H1 (cell line): ENCODE data around the gene WDR76. TPM values are rescaled to one million over a fixed set of nuclear protein-coding genes. Genes with fewer than 3 reads are reported as not detected.

Experiments used
- CTCF ChIA-PET: fragments of 300-600 bp; sonication (Branson Sonifier 250); formaldehyde crosslinking; loops from one replicate; lab custom pipeline; 2021; ENCODE audit not compliant: partially characterized antibody; lab: Charles Lee
- POLR2A ChIA-PET: fragments of 300-600 bp; sonication (Branson Sonifier 250); formaldehyde crosslinking; loops from one replicate; lab custom pipeline; 2021; ENCODE audit warnings: inconsistent platforms; ENCODE audit not compliant: partially characterized antibody; lab: Charles Lee
- DNase-seq, 2 experiments: peaks; one replicate each; pipeline versions ENCODE4 v3.0.0 to v3.0.0-alpha.2; 2010 to 2022; ENCODE audit warnings: low spot score in 2 of 2, low read depth in 1 of 2, mixed read lengths in 1 of 2
- FAIRE-seq: peaks from 2 replicates; lab custom pipeline; 2011; peaks lifted over from hg19 to GRCh38; lab: Jason Lieb, UNC
- H2AFZ ChIP-seq: 2 replicates; pipeline ENCODE4 v1.8.1; 2012; ENCODE audit warnings: low read length, inconsistent platforms
- H2AK5ac ChIP-seq: 2 replicates; pipeline ENCODE4 v1.6.1; 2013; ENCODE audit warnings: low read depth, low read length
- H2BK120ac ChIP-seq: replicated peaks from 2 replicates; pipeline ENCODE3; 2013; ENCODE audit warnings: low read depth, low read length, inconsistent platforms
- H2BK12ac ChIP-seq: 2 replicates; pipeline ENCODE4 v1.6.1; 2013; ENCODE audit warnings: low read depth, low read length
- H2BK15ac ChIP-seq: 2 replicates; pipeline ENCODE4 v1.6.1; 2013; ENCODE audit warnings: low read length
- H2BK20ac ChIP-seq: 2 replicates; pipeline ENCODE4 v1.6.1; 2013; ENCODE audit warnings: low read length
- H2BK5ac ChIP-seq: 2 replicates; pipeline ENCODE4 v1.6.1; 2013; ENCODE audit warnings: low read depth, low read length
- H3K14ac ChIP-seq: 2 replicates; pipeline ENCODE4 v1.6.1; 2013; ENCODE audit warnings: inconsistent platforms; ENCODE audit not compliant: insufficient read length
- H3K18ac ChIP-seq: 2 replicates; pipeline ENCODE4 v1.6.1; 2013; ENCODE audit warnings: low read length; ENCODE audit errors: extremely low read depth
- H3K23ac ChIP-seq: 2 replicates; pipeline ENCODE4 v1.6.1; 2013; ENCODE audit warnings: inconsistent platforms; ENCODE audit not compliant: insufficient read length
- H3K23me2 ChIP-seq: 2 replicates; pipeline ENCODE4 v1.6.1; 2013; ENCODE audit warnings: low read depth, low read length
- H3K27ac ChIP-seq: 2 replicates; pipeline ENCODE4 v1.6.1; 2011; ENCODE audit warnings: low read depth, low read length, inconsistent platforms
- H3K27me3 ChIP-seq, 4 experiments: replicated peaks in 1 of 4; 1 replicate in 1 of 4; 2 replicates in 3 of 4; pipeline versions ENCODE4 v1.6.1 to v1.8.1; 2011 to 2013; ENCODE audit warnings: low read length in 3 of 4, mild to moderate bottlenecking in 3 of 4, inconsistent platforms in 2 of 4, mixed read lengths in 2 of 4, moderate library complexity in 1 of 4; ENCODE audit not compliant: control insufficient read depth in 3 of 4, insufficient read depth in 3 of 4; ENCODE audit errors: extremely low read depth in 1 of 4
- H3K36me3 ChIP-seq, 4 experiments: 2 replicates each; pipeline versions ENCODE4 v1.6.1 to v1.8.1; 2011 to 2013; ENCODE audit warnings: mild to moderate bottlenecking in 4 of 4, low read length in 3 of 4, moderate library complexity in 2 of 4, control low read depth in 1 of 4, inconsistent platforms in 1 of 4; ENCODE audit not compliant: insufficient read depth in 4 of 4, control insufficient read depth in 2 of 4
- H3K4ac ChIP-seq: replicated peaks from 2 replicates; pipeline ENCODE3; 2013; ENCODE audit warnings: low read length, low read depth, mixed read lengths, inconsistent platforms; ENCODE audit not compliant: insufficient read length
- H3K4me1 ChIP-seq, 4 experiments: replicated peaks in 1 of 4; 1 replicate in 1 of 4; 2 replicates in 3 of 4; pipeline versions ENCODE4 v1.6.1 to v1.8.1; 2011 to 2013; ENCODE audit warnings: low read length in 3 of 4, inconsistent platforms in 2 of 4, mixed read lengths in 1 of 4; ENCODE audit not compliant: insufficient read depth in 4 of 4, control insufficient read depth in 3 of 4
- H3K4me2 ChIP-seq, 2 experiments: 2 replicates each; pipeline versions ENCODE4 v1.6.1 to v1.8.1; 2011 to 2013; ENCODE audit warnings: low read depth in 2 of 2, low read length in 2 of 2, control low read depth in 1 of 2, inconsistent platforms in 1 of 2, mild to moderate bottlenecking in 1 of 2; ENCODE audit not compliant: insufficient read depth in 1 of 2
- H3K4me3 ChIP-seq, 4 experiments: fragments of 200-600, 300-600 bp in 1 of 4; sonication (generic), shearing (Covaris generic), sonication (Bioruptor Twin) in 1 of 4; 2 replicates each; pipeline versions ENCODE4 v1.5.1 to v1.8.1; 2011 to 2016; ENCODE audit warnings: low read length in 4 of 4, low read depth in 3 of 4, control low read depth in 2 of 4, inconsistent platforms in 2 of 4, mild to moderate bottlenecking in 2 of 4, mixed read lengths in 1 of 4, moderate library complexity in 1 of 4; ENCODE audit not compliant: insufficient read depth in 2 of 4; ENCODE audit errors: extremely low read depth in 1 of 4
- H3K56ac ChIP-seq: replicated peaks from 2 replicates; pipeline ENCODE3; 2013; ENCODE audit warnings: low read depth, mild to moderate bottlenecking, mixed read lengths, low read length, inconsistent platforms; ENCODE audit not compliant: insufficient read length
- H3K79me1 ChIP-seq: 2 replicates; pipeline ENCODE4 v1.6.1; 2013; ENCODE audit warnings: low read depth, low read length, control low read depth
- H3K79me2 ChIP-seq, 2 experiments: 2 replicates each; pipeline versions ENCODE4 v1.6.1 to v1.8.1; 2012 to 2013; ENCODE audit warnings: low read length in 2 of 2, mild to moderate bottlenecking in 2 of 2, inconsistent platforms in 1 of 2; ENCODE audit not compliant: insufficient read depth in 2 of 2, control insufficient read depth in 1 of 2
- H3K9ac ChIP-seq, 4 experiments: replicated peaks in 1 of 4; 1 replicate in 1 of 4; 2 replicates in 3 of 4; pipeline versions ENCODE4 v1.6.1 to v1.8.1; 2011 to 2013; ENCODE audit warnings: low read depth in 3 of 4, low read length in 3 of 4, control low read depth in 2 of 4, mild to moderate bottlenecking in 2 of 4, moderate library complexity in 2 of 4, inconsistent platforms in 1 of 4; ENCODE audit errors: extremely low read depth in 1 of 4
- H3K9me3 ChIP-seq, 2 experiments: 2 replicates each; pipeline versions ENCODE4 v1.6.1 to v1.8.1; 2012 to 2013; ENCODE audit warnings: mild to moderate bottlenecking in 2 of 2, moderate library complexity in 2 of 2, control low read depth in 1 of 2, inconsistent platforms in 1 of 2, low read depth in 1 of 2, low read length in 1 of 2, mixed read lengths in 1 of 2; ENCODE audit not compliant: insufficient read depth in 2 of 2
- H4K20me1 ChIP-seq, 2 experiments: replicated peaks in 1 of 2; 2 replicates each; pipeline versions ENCODE3 to v1.8.1; 2011 to 2013; ENCODE audit warnings: inconsistent platforms in 2 of 2, low read length in 2 of 2, mild to moderate bottlenecking in 1 of 2; ENCODE audit not compliant: insufficient read depth in 2 of 2, control insufficient read depth in 1 of 2
- H4K5ac ChIP-seq: 2 replicates; pipeline ENCODE4 v1.6.1; 2013; ENCODE audit warnings: low read length, low read depth, mixed read lengths, inconsistent platforms; ENCODE audit not compliant: insufficient read length
- H4K8ac ChIP-seq: 2 replicates; pipeline ENCODE4 v1.8.0; 2013; ENCODE audit warnings: mild to moderate bottlenecking, moderate library complexity, low read length, inconsistent platforms; ENCODE audit not compliant: insufficient read depth; ENCODE audit errors: extremely low read depth
- H4K91ac ChIP-seq: replicated peaks from 2 replicates; pipeline ENCODE3; 2013; ENCODE audit warnings: low read length, mixed read lengths, inconsistent platforms; ENCODE audit not compliant: insufficient read length
- GABPA ChIP-seq: IDR thresholded peaks from 2 replicates; pipeline ENCODE4 v1.6.1; 2011; ENCODE audit warnings: mild to moderate bottlenecking, low read length, moderate library complexity, borderline replicate concordance; ENCODE audit not compliant: insufficient read depth
- WGBS, 2 experiments: shearing (Covaris generic) in 1 of 2; methylation state at CpG; one replicate each; pipeline versions ENCODE4 v1.1.6 to v1.1.7; 2013 to 2015; ENCODE audit warnings: low lambda C conversion rate in 2 of 2, mixed read lengths in 2 of 2, inconsistent platforms in 1 of 2, low coverage in 1 of 2, missing lambda C conversion rate in 1 of 2; ENCODE audit not compliant: insufficient replicate concordance in 2 of 2, insufficient coverage in 1 of 2, insufficient read length in 1 of 2; ENCODE audit errors: extremely low coverage in 1 of 2, missing lambda C conversion rate in 1 of 2; 5-methylcytosine and 5-hydroxymethylcytosine counted together
- polyA plus RNA-seq, 7 experiments: library from polyadenylated mRNA; depleted of rRNA in 3 of 7; stranded (reverse) in 5 of 7; unstranded in 2 of 7; fragments of >200 nt in 5 of 7; fragments of 200-250 nt in 2 of 7; gene quantifications; 1 replicate in 5 of 7; 2 replicates in 1 of 7; 4 replicates in 1 of 7; pipeline versions ENCODE4 v1.2.1 to v1.2.3, GENCODE V29; 2011 to 2013; ENCODE audit warnings: missing spikeins in 2 of 7, mixed read lengths in 2 of 7
- total RNA-seq: library from RNA; stranded (reverse); fragmentation: NEBNext Ultra II Directional; extraction: Animal tissue kit (Norgen Biotek cat#: 25700); gene quantifications from 2 replicates; pipeline ENCODE4 v1.2.1, GENCODE V29; 2021

Gene WDR76
- total and polyA plus RNA-seq, 2 of the 8 experiments (the other 6 are each of a cell fraction or from before 2014, with no cell fraction given), result 4.1 to 18.9 TPM

GRCh38 chr15:43867096-43867495 is 40.3 kb downstream of the WDR76 start:
- Histone ChIP-seq H3K4ac (no peak overlapping the region), H3K4me3 (no peak overlapping the region), H2BK5ac (no peak overlapping the region), H2BK20ac (no peak overlapping the region), H4K5ac (no peak overlapping the region), H3K23me2 (no peaks in the 10 kb centered on the region), H2BK15ac (no peak overlapping the region), H2BK120ac (no peak overlapping the region), H2AK5ac (no peak overlapping the region), H4K20me1 (peaks cover 0 to 4% of the 10 kb centered on the region in 2 experiments), H3K9me3 (no peaks in the 10 kb centered on the region), H3K79me1 (no peaks in the 10 kb centered on the region), H3K79me2 (no peaks in the 10 kb centered on the region), H3K23ac (no peak overlapping the region), H2BK12ac (no peak overlapping the region), H3K4me2 (no peak overlapping the region), H3K14ac (no peak overlapping the region), H3K56ac (no peak overlapping the region), H4K91ac (no peak overlapping the region), H3K36me3 (peaks cover 0 to 14% (median 3%) of the 10 kb centered on the region in 4 experiments; a peak in 4 of 8 replicates), H3K27me3 (no peaks in the 10 kb centered on the region), H3K9ac (no peak overlapping the region), H3K27ac (no peak overlapping the region), H3K4me1 (no peaks in the 10 kb centered on the region), H2AFZ (no peak overlapping the region), H3K18ac (no peak overlapping the region), H4K8ac (no peak overlapping the region)
- TF ChIP-seq GABPA, result no peak
- ChIA-PET CTCF (interaction anchor here (0.5 to 4.2 kb wide), 2 partner anchors 10 to 15 kb away, joined by 3 to 22 read pairs; no protein-coding TSS in a partner anchor), POLR2A (interaction anchor here (0.6 kb wide), 1 partner anchor 39 kb away, joined by 3 read pairs; no protein-coding TSS in a partner anchor)
- 88% methylated on average over 5 of the region's 5 CpGs; no CpG with 5 or more reads in 1 of the 2 experiments for WGBS, 2 experiments
- FAIRE-seq, result no peak
- DNase-seq, result no peak
